ENCODE data around the gene RITA1.

- TF ChIP-seq CTCF (IDR thresholded peaks at IDR 0.05): no peak
- TF ChIP-seq POLR2A (IDR thresholded peaks at IDR 0.05): no peak
- no peak for TF ChIP-seq EP300 (IDR thresholded peaks at IDR 0.05)
These were observed 41.6 kb upstream of the RITA1 start for GRCh38 chr12:113143959-113144358.

Measured in ovary (tissue), 3 donors.